Renal cortex interstitium (tissue), 11 donors: Measurements from ENCODE around the gene FOXK1. TPM values are rescaled to one million over a fixed set of nuclear protein-coding genes. Genes with fewer than 3 reads are reported as not detected.

Source experiments
- DNase-seq, 11 donors: peaks; one replicate each; pipeline ENCODE4 v3.0.0-alpha.2; 2013; ENCODE audit warnings: low read depth in 9 of 11, low spot score in 4 of 11; ENCODE audit errors: extremely low read depth in 1 of 11
- polyA plus RNA-seq, 3 donors: library from polyadenylated mRNA; unstranded; fragments of 120-200 nt; gene quantifications; one replicate each; pipeline ENCODE4 v1.2.1, GENCODE V29; 2013; ENCODE audit not compliant: insufficient read length in 3 of 3

The FOXK1 gene
- polyA plus RNA-seq, 3 donors, result 16.9 to 19.8 (median 19.5) TPM

- DNase-seq, result no peak
These were observed 51.9 kb downstream of the FOXK1 start for GRCh38 chr7:4733936-4734528.

GRCh38 chr7:4734587-4735345 is 52.7 kb downstream of the FOXK1 start:
- no peak for DNase-seq

GRCh38 chr7:4737300-4737699 is 55.2 kb downstream of the FOXK1 start:
- DNase-seq, result no peak

GRCh38 chr7:4738711-4739527 is 56.8 kb downstream of the FOXK1 start:
- no peak for DNase-seq

GRCh38 chr7:4739528-4739992 is 57.5 kb downstream of the FOXK1 start:
- no peak for DNase-seq

- DNase-seq, result no peak
These were observed 58.7 kb downstream of the FOXK1 start for GRCh38 chr7:4740796-4741195.

- DNase-seq, result no peak
These were observed 60.0 kb downstream of the FOXK1 start for GRCh38 chr7:4742051-4742573.

- DNase-seq, result no peak
These were observed 60.8 kb downstream of the FOXK1 start for GRCh38 chr7:4742852-4743251.

- DNase-seq, result peak; percentile 77 to 94 (median 89)
These were observed 62.5 kb downstream of the FOXK1 start for GRCh38 chr7:4744391-4745264.

GRCh38 chr7:4745265-4745919 is 63.3 kb downstream of the FOXK1 start:
- DNase-seq, result no peak

- no peak for DNase-seq
These were observed 64.2 kb downstream of the FOXK1 start for GRCh38 chr7:4745971-4746919.

GRCh38 chr7:4747013-4747412 is 64.9 kb downstream of the FOXK1 start:
- DNase-seq, result no peak

GRCh38 chr7:4747746-4748145 is 65.7 kb downstream of the FOXK1 start:
- no peak for DNase-seq

GRCh38 chr7:4748231-4748681 is 66.2 kb downstream of the FOXK1 start:
- no peak for DNase-seq

GRCh38 chr7:4749363-4749762 is 67.3 kb downstream of the FOXK1 start:
- no peak for DNase-seq

- DNase-seq, result no peak
These were observed 67.7 kb downstream of the FOXK1 start for GRCh38 chr7:4749798-4750197.

GRCh38 chr7:4751398-4751947 is 69.4 kb downstream of the FOXK1 start:
- DNase-seq, result no peak
